ENCODE data around the gene EPHA3. TPM values are rescaled to one million over a fixed set of nuclear protein-coding genes. Genes with fewer than 3 reads are reported as not detected.

The EPHA3 gene
- total RNA-seq, 3 donors from 2014 or later (not counting 1 experiment from before 2014, with no cell fraction given), result not detected

DNA sequence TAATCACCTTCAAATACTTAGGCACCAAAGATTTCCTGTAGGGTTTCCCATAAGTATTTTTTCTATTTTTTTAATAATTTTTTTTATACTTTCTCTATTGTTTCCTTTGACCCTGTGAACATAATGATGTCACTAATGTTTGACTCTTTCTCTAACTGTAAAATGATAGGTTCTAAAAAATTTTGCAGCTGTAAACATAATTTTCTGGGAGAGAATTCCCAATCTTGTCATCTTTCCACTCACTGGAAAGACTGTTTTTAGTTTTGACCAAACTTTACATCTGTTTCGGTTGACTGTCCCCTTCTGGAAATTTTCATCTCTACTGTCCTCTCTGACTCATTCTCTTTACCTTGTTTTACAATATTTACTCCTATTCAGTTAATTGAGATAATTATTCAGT lies 5.5 kb upstream of the EPHA3 start:
- no peaks in the 10 kb centered on the region for H3K27me3 ChIP-seq (ENCODE audit: control insufficient read depth, insufficient read depth, low read length)
- Mint-ChIP-seq H3K9me3 (peaks cover 0 to 9% of the 10 kb centered on the region in 2 donors), H3K36me3 (no peaks in the 10 kb centered on the region), H3K4me1 (no peaks in the 10 kb centered on the region), H3K27ac (no peak overlapping the region), H3K27me3 (ENCODE audit: low read depth in 2 of 2) (no peaks in the 10 kb centered on the region), H3K4me3 (no peak overlapping the region)
- no peaks in the 10 kb centered on the region for H3K4me1 ChIP-seq (ENCODE audit: control insufficient read depth, insufficient read depth, low read length)
- ATAC-seq (no peak), DNase-seq (no peak)
- intact Hi-C loops (cut with micrococcal nuclease), result no loop called here
- 88% methylated on average over 1 of the region's 1 CpG for WGBS (ENCODE audit: insufficient coverage)
- H3K9me3 ChIP-seq (ENCODE audit: control insufficient read depth, insufficient read depth, low read length), result no peaks in the 10 kb centered on the region
- no peak overlapping the region for H3K27ac ChIP-seq (ENCODE audit: low read length)
- H3K36me3 ChIP-seq (ENCODE audit: control insufficient read depth, insufficient read depth, low read length), result no peaks in the 10 kb centered on the region
- TF ChIP-seq, protein P1, sequence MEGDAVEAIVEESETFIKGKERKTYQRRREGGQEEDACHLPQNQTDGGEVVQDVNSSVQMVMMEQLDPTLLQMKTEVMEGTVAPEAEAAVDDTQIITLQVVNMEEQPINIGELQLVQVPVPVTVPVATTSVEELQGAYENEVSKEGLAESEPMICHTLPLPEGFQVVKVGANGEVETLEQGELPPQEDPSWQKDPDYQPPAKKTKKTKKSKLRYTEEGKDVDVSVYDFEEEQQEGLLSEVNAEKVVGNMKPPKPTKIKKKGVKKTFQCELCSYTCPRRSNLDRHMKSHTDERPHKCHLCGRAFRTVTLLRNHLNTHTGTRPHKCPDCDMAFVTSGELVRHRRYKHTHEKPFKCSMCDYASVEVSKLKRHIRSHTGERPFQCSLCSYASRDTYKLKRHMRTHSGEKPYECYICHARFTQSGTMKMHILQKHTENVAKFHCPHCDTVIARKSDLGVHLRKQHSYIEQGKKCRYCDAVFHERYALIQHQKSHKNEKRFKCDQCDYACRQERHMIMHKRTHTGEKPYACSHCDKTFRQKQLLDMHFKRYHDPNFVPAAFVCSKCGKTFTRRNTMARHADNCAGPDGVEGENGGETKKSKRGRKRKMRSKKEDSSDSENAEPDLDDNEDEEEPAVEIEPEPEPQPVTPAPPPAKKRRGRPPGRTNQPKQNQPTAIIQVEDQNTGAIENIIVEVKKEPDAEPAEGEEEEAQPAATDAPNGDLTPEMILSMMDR (IDR thresholded peaks at IDR 0.05), result no peak
- H3K4me3 ChIP-seq (ENCODE audit: low read length), result no peak overlapping the region

DNA sequence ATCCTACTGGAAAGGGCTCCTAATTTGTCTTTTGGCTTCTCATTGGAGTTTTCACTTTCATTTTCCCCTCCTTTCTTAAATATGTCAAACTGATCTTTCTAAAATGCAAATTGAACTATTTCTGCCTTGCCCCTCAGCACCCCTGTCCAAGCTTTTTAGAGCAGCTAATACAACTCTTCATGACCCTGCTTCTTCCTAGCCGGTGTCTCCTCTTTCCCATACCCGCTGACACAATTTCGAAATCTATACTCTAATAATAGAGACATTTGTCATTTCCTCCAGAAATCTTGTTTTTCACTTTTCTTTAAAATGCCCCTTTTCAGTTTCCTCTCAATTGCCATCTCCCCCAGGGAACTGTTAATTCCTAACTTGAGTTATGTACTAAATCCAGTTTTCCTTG lies 2.9 kb upstream of the EPHA3 start:
- no peak for ATAC-seq
- intact Hi-C loops (cut with micrococcal nuclease), result no loop called here
- H3K27ac ChIP-seq (ENCODE audit: low read length), result no peak overlapping the region

DNA sequence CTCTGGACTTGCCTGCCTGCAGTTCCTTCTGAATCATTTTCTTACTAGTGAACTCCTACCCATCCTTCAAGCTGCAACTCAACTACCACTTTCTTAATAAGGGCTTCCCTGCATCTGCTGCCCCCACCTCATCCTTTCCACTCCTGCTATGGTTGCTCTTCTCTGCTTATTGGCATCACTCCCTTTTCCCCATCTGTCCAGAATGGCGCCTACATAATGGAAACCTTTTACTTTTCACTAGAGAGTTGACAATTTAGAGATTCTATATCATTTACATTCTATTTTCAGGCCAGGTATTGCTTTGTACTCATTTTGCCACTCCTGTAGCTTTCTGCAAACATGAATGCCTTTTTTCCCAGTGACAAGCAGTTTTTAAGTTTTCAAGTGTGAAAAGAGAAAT lies 1.9 kb upstream of the EPHA3 start:
- intact Hi-C loops (cut with micrococcal nuclease), result no loop called here
- H3K27me3 ChIP-seq (ENCODE audit: control insufficient read depth, insufficient read depth, low read length), result peaks cover under 1% of the 10 kb centered on the region
- no peak overlapping the region for H3K4me3 ChIP-seq (ENCODE audit: low read length)
- no peak overlapping the region for H3K4me3 Mint-ChIP-seq
- TF ChIP-seq, protein P1 (IDR thresholded peaks at IDR 0.05), result no peak
- H3K9me3 ChIP-seq (ENCODE audit: control insufficient read depth, insufficient read depth, low read length), result no peaks in the 10 kb centered on the region
- no peak overlapping the region for H3K27ac Mint-ChIP-seq
- no peak for DNase-seq
- 81% methylated on average over 1 of the region's 1 CpG for WGBS (ENCODE audit: insufficient coverage)
- no peaks in the 10 kb centered on the region for H3K27me3 Mint-ChIP-seq (ENCODE audit: low read depth in 2 of 2)
- H3K9me3 Mint-ChIP-seq, result peaks cover 0 to 6% of the 10 kb centered on the region in 2 donors
- no peak overlapping the region for H3K27ac ChIP-seq (ENCODE audit: low read length)
- no peaks in the 10 kb centered on the region for H3K36me3 ChIP-seq (ENCODE audit: control insufficient read depth, insufficient read depth, low read length)
- no peaks in the 10 kb centered on the region for H3K36me3 Mint-ChIP-seq
- H3K4me1 ChIP-seq (ENCODE audit: control insufficient read depth, insufficient read depth, low read length), result peaks cover 3% of the 10 kb centered on the region
- no peaks in the 10 kb centered on the region for H3K4me1 Mint-ChIP-seq
- ATAC-seq, result no peak

More for the DNA sequence above, 2.9 kb upstream of the EPHA3 start:
- H3K27me3 ChIP-seq (ENCODE audit: control insufficient read depth, insufficient read depth, low read length), result no peaks in the 10 kb centered on the region
- no peak overlapping the region for H3K4me3 ChIP-seq (ENCODE audit: low read length)
- H3K36me3 ChIP-seq (ENCODE audit: control insufficient read depth, insufficient read depth, low read length), result no peaks in the 10 kb centered on the region
- H3K9me3 Mint-ChIP-seq, result peaks cover 0 to 6% of the 10 kb centered on the region in 2 donors
- peaks cover 3% of the 10 kb centered on the region for H3K4me1 ChIP-seq (ENCODE audit: control insufficient read depth, insufficient read depth, low read length)
- TF ChIP-seq, protein P1 (IDR thresholded peaks at IDR 0.05), result no peak
- 57% methylated on average over 3 of the region's 3 CpGs for WGBS (ENCODE audit: insufficient coverage)
- no peak overlapping the region for H3K27ac Mint-ChIP-seq
- no peaks in the 10 kb centered on the region for H3K27me3 Mint-ChIP-seq (ENCODE audit: low read depth in 2 of 2)
- H3K36me3 Mint-ChIP-seq, result no peaks in the 10 kb centered on the region
- no peak for DNase-seq
- H3K4me1 Mint-ChIP-seq, result no peaks in the 10 kb centered on the region
- no peak overlapping the region for H3K4me3 Mint-ChIP-seq
- no peaks in the 10 kb centered on the region for H3K9me3 ChIP-seq (ENCODE audit: control insufficient read depth, insufficient read depth, low read length)

DNA sequence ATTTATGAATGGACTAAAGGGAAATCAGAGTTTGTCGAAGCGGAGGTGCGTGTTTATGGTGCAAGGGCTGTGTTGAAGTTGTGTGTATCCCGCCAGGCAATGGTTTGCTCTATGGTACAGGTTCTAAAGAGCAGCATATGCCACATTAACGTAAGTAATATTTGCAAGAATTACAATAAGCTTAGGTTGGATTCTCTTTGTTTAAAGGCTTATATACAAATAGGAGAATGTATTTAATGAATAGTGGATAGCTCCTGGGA lies 800 bp downstream of the EPHA3 start:
- 60% methylated on average over 4 of the region's 5 CpGs for WGBS (ENCODE audit: insufficient coverage)
- H3K27me3 ChIP-seq (ENCODE audit: control insufficient read depth, insufficient read depth, low read length), result peaks cover 2% of the 10 kb centered on the region
- no peaks in the 10 kb centered on the region for H3K36me3 Mint-ChIP-seq
- no peaks in the 10 kb centered on the region for H3K4me1 Mint-ChIP-seq
- H3K27me3 Mint-ChIP-seq (ENCODE audit: low read depth in 2 of 2), result no peaks in the 10 kb centered on the region
- H3K4me1 ChIP-seq (ENCODE audit: control insufficient read depth, insufficient read depth, low read length), result peaks cover 3% of the 10 kb centered on the region
- intact Hi-C loops (cut with micrococcal nuclease), result no loop called here
- H3K36me3 ChIP-seq (ENCODE audit: control insufficient read depth, insufficient read depth, low read length), result no peaks in the 10 kb centered on the region
- no peak overlapping the region for H3K4me3 Mint-ChIP-seq
- H3K9me3 ChIP-seq (ENCODE audit: control insufficient read depth, insufficient read depth, low read length), result no peaks in the 10 kb centered on the region
- H3K27ac ChIP-seq (ENCODE audit: low read length), result no peak overlapping the region
- peaks cover 0 to 3% of the 10 kb centered on the region in 2 donors for H3K9me3 Mint-ChIP-seq
- no peak overlapping the region for H3K27ac Mint-ChIP-seq
- DNase-seq, result no peak
- no peak for ATAC-seq
- no peak overlapping the region for H3K4me3 ChIP-seq (ENCODE audit: low read length)
- TF ChIP-seq, protein P1 (IDR thresholded peaks at IDR 0.05), result no peak
